GM11168 (cell line): Measurements from ENCODE around the gene KRTAP12-4.
"Not testable (repeated sequence)": the region's sequence is repeated elsewhere in the genome, so short reads cannot be mapped to it uniquely, and the experiment has no call there.

ENCODE experiments used
- in situ Hi-C: fragments of 300-500 bp; cut with MboI; formaldehyde crosslinking; loops from one replicate; pipeline ENCODE4 v1.12.0; 2022; ENCODE audit warnings: low sequenced_read_pairs; ENCODE audit not compliant: unreplicated experiment

KRTAP12-4 gene

DNA sequence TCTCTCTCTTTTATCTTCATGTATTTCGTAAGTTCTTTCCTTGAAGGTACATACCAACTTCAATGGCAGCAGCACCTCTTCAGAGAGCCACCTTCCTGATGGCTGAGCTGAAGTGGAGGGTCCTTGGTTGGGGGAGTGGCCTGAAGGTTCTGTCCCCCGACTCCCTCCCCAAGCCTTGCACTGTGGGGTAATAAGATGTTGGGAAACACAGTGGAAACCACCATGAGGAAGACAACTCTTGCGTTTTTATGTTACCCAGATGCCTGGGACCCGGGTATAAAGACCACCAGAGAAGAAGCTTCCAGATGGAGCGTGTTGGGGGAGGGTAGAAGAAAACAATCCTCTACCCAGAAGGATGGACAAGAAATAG, 4.1 kb upstream of the KRTAP12-4 start:
- in situ Hi-C loops: no loop called here

- in situ Hi-C loops: no loop called here
These were observed 3.4 kb upstream of the KRTAP12-4 start, which contains the start of gene KRTAP12-3 for GRCh38 chr21:44657635-44658540. Gene KRTAP12-3 (plus strand): TSS chr21:44657932. CDS start chr21:44657980, 48 bp downstream.

GRCh38 chr21:44656868-44657267, 2.4 kb upstream of the KRTAP12-4 start:
- in situ Hi-C loops: no loop called here

- in situ Hi-C loops: no loop called here
These were observed 543 bp downstream of the KRTAP12-4 start for GRCh38 chr21:44653656-44654575.

GRCh38 chr21:44653123-44653522, 1.3 kb downstream of the KRTAP12-4 start:
- in situ Hi-C loops: no loop called here

DNA sequence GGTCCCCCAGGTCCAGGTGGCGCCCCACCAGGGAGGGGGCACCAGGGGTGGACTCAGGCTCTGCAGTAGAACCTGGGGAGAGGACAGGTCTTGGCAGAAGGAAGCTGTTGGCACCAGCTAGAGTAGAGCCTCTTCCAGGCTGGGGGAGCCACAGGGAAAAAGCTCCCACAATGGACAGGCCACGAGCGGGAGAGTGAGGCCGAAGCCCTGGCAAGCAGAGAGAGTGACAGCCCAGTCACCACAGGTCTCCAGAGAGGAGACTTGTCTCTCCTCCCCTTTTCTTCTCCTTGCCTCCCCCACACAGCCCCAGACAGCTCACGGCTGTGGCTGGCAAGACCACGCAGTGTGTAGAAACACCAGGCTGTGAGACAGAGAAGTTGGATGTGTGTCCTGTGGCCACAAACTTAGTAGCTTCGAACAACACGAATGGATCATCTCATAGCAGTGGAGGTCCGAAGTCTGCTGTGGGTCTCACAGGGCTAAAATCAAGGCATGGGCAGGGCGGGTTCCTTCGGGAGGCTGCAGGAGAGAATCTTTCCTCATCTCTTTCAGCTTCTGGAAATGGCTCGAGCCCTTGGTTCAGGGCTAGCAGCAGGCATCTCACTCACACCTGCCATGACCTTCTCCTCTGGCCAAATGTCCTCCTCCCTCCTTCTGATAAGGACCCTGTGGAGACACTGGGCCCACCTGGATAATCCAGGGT, 3.3 kb downstream of the KRTAP12-4 start:
- in situ Hi-C loops: no loop called here

DNA sequence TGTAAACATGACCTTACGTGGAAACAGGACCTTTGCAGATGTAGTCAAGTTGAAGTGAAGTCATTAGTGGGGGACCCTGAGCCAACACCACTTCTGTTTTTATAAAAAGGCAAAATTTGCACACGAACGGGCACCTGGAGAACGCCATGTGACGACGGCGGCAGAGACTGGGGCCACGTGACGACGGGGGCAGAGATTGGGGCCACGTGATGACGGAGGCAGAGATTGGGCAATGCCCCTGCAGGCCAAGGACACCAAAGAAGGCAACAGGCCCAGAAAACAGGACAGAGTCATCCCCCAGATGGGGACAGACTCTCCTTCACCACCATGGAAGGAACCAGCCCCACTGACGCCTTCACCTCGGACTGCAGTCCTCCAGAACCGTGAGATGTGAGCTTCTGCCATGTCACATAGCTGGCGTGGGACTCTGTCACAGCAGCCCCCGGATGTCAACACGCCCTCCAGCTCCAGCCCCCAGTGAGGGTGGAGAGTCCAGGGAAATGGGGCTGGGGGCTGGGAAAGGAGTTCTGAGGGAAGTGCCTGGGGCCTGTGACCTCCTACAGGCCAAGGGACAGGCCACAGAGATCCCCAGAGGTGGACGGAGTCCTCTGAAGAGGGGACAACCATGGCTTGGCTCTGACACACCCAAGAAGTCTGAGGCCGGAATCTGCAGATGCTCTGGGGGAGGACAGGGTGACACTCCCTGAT, 4.0 kb downstream of the KRTAP12-4 start:
- in situ Hi-C loops: no loop called here

- in situ Hi-C loops: no loop called here
These were observed 4.8 kb downstream of the KRTAP12-4 start for GRCh38 chr21:44649521-44650100.

GRCh38 chr21:44648557-44649311, 5.7 kb downstream of the KRTAP12-4 start:
- in situ Hi-C loops: no loop called here

GRCh38 chr21:44647222-44647552, 7.3 kb downstream of the KRTAP12-4 start:
- in situ Hi-C loops: no loop called here

DNA sequence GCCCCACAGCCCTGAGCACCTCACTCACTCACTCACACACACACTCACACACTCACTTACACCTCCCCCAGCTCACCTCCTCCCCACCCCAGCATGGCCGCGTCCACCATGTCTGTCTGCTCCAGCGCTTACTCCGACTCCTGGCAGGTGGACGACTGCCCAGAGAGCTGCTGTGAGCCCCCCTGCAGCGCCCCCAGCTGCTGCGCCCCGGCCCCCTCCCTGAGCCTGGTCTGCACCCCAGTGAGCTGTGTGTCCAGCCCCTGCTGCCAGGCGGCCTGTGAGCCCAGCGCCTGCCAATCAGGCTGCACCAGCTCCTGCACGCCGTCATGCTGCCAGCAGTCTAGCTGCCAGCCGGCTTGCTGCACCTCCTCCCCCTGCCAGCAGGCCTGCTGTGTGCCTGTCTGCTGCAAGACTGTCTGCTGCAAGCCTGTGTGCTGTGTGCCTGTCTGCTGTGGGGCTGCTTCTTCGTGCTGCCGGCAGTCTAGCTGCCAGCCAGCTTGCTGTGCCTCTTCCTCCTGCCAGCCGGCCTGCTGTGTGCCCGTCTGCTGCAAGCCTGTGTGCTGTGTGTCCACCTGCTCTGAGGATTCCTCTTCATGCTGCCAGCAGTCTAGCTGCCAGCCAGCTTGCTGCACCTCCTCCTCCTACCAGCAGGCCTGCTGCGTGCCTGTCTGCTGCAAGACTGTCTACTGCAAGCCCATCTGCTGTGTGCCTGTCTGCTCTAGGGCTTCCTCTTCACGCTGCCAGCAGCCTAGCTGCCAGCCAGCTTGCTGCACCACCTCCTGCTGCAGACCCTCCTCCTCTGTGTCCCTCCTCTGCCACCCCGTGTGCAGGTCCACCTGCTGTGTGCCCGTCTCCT, 7.9 kb downstream of the KRTAP12-4 start, which contains the start of gene KRTAP10-11:
TSS of gene KRTAP10-11 (plus strand) at position 49 of the 856 bp plus-strand sequence. CDS start at position 94, 45 bp downstream.
- in situ Hi-C loops: not testable (repeated sequence)

- in situ Hi-C loops: no loop called here
These were observed 9.6 kb downstream of the KRTAP12-4 start for GRCh38 chr21:44644878-44645277.

- in situ Hi-C loops: no loop called here
These were observed 10.6 kb downstream of the KRTAP12-4 start for GRCh38 chr21:44643741-44644310.

GRCh38 chr21:44640761-44641160, 13.7 kb downstream of the KRTAP12-4 start:
- in situ Hi-C loops: no loop called here

DNA sequence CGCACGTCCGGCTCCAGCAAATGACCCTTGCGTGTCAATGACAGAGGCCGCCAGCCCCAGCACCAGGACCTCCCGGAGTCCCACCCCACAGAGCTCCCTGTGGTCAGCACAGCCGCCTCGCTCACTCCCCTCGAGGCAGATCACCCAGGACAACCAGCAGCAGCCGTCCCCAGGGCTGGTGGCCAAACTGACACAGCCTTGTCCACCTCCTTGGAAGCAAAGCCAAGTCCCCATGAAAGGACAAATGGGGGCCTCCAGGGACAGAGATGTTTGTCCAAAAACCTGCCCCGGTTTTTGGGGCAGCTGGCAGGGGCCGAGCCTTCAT, 15.2 kb downstream of the KRTAP12-4 start:
- in situ Hi-C loops: no loop called here

DNA sequence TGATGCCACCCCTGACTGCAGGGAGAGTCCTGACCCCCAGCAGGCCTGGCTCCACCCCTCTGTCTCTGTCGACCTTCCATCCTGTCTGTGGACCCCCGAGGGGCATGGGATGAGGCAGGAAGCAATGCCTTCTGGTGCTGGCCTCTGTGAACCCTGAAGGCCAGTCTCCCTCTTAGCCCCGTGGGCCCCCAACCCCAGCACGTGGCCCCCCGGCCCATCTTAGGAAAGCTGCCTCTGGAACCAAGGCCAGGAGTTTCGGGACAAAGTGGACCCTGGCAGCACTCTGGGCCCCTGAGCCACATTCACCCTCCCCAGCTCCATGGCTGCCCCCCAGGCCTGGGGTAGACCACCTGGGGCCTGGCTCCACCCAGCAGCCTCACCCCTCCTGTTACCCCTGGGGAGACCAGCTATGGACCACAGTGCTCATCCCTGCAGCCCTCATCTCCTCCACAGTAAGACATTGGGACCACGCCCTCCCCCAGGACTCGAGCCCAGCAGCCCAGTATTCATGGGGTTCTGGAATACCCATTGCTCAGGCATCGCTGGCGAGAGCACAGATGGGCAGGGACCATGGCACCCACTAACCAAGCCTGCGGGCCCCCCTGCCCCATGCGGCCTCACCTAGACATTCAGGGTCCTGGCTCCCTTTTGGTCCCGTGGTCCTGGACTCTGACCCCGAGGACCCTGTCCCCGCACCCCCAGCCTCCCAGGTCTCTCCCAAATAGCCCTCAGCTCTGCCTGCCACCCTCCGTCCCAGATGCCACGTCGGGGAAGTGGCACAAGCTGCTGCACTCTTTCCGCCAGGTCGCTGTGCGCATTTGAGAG, 15.7 kb downstream of the KRTAP12-4 start:
- in situ Hi-C loops: not testable (repeated sequence)

DNA sequence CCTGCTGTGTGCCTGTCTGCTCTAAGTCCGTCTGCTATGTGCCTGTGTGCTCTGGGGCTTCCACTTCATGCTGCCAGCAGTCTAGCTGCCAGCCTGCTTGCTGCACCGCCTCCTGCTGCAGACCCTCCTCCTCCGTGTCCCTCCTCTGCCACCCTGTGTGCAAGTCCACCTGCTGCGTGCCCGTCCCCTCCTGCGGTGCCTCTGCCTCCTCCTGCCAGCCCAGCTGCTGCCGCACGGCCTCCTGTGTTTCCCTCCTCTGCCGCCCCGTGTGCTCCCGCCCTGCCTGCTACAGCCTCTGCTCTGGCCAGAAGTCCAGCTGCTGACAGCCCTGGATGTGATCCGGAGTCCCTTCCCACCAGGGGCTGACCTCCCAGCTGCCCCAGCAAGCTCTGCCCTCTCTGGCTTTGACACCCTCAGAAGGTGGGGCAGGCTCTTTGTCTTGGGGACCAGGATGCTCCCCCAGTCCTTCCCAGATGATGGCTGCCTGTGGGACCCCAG, 16.6 kb downstream of the KRTAP12-4 start:
- in situ Hi-C loops: not testable (repeated sequence)
